NCI-H1092 (cell line): ENCODE measurements around the gene ABI2.
"Not testable (repeated sequence)": the region's sequence is repeated elsewhere in the genome, so short reads cannot be mapped to it uniquely, and the experiment has no call there.

Source experiments
- DNase-seq: peaks from one replicate; lab custom pipeline; 2025; lab: John Stamatoyannopoulos, UW

Gene ABI2

GRCh38 chr2:203359450-203359849 lies 31.3 kb downstream of the ABI2 start:
- DNase-seq: no peak

DNA sequence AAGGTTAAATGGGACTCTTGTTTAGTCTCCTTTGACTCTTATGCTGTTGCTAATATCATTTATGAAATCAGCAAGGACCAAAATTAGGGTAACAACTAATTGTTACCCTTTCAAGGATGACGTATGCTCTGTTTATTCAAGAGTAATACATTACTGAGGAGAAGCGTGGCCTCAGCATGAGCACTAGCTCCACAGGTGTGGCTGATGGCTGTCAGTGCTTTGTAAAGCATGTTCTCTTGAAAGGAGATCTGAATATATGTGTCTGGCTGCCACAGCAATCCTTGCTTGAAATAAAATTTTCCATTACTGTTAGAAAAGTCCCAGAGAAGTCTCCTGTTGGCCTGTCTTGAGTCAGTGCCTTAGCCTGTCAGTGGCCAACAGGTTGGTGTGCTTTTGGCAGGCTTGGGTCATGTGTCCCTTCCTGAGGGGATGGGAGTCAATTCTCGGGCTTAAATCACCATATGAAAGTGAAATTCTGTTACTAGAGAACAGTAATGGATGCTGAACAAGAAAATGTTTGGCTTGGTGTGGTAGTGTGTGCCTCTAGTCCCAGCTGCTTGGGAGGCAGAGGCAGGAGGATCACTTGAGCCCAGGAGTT lies 32.7 kb downstream of the ABI2 start:
- no peak for DNase-seq

DNA sequence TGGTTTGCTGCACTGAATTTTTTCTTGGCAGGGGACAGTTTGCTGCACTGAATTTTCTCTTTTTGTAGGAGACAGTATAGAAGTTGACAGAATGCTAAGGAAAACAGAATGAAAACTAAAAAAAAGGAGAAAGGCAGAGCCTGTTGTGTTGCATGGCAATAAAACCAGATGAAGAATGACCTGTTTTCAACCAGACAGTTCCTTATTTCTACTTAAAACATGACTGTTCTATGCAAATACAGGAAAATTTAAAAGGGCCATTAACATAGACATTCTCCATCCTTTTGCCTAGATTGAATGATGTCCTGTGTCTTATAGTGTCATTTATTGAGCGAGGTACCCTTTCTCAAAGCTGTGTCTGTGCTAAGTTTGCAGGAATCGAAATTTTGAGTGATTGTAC lies 33.3 kb downstream of the ABI2 start:
- DNase-seq: no peak

GRCh38 chr2:203361922-203362321 lies 33.7 kb downstream of the ABI2 start:
- DNase-seq: no peak

DNA sequence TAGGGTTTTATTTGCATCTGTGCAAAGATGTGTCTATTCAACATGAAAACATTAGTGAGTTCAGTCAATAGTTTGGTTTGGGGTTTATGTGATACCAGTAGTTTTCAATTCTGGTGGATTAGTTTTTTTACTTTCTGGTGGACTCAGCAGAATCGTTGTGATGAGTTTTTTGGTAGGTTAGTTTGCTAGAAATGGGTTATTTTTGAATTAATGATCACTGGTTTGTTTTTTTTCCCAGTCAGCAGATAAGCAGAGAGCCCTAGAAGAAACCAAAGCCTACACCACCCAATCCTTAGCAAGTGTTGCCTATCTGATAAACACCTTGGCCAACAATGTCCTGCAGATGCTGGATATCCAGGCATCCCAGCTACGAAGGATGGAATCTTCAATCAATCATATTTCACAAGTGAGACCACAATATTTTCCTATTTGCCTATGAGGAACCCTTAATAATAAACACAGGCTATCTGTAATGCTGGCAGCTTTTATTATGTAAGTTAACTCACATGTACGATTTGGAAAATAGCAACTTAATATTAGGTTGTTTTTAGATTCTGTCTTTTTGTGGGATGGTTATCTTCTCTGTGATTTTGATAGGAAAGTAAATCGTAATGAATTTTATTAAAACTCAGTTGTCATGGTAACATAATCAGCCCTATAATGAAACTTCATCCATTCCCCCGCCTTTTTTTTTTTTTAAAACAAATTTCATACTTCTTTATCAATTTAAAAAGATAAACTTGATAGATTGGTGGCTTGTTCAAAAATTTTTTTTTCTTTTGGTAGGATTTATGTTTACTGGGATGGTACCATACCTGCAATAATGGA lies 38.7 kb downstream of the ABI2 start:
- DNase-seq: no peak

DNA sequence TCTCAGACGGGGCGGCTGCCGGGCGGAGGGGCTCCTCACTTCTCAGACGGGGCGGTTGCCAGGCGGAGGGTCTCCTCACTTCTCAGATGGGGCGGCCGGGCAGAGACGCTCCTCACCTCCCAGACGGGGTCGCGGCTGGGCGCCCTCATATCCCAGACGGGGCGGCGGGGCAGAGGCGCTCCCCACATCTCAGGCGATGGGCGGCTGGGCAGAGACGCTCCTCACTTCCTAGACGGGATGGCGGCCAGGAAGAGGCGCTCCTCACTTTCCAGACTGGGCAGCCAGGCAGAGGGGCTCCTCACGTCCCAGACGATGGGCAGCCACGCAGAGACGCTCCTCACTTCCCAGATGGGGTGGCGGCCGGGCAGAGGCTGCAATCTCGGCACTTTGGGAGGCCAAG lies 44.5 kb downstream of the ABI2 start:
- DNase-seq: not testable (repeated sequence)

DNA sequence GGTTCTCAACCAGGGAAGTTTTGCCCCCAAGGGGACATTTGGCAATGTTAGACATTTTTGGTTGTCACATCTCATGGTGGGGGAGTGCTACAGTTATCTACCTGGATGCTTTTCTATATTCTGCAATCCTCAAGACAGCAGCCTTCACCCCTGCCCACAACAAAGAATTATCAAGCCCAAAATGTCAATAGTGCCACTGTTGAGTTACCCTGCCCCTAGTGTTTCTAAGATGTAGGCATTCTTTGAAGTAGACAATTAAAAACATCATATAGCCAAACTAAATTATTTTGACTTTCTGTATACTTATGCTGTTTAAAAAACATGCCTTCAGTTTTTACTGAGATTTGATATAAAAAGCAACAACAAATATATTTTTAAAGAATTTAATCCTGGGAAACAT lies 48.0 kb downstream of the ABI2 start:
- DNase-seq: no peak

- DNase-seq: no peak
These were observed 51.0 kb downstream of the ABI2 start for GRCh38 chr2:203379156-203379555.

- no peak for DNase-seq
These were observed 54.8 kb downstream of the ABI2 start for GRCh38 chr2:203383038-203383437.

DNA sequence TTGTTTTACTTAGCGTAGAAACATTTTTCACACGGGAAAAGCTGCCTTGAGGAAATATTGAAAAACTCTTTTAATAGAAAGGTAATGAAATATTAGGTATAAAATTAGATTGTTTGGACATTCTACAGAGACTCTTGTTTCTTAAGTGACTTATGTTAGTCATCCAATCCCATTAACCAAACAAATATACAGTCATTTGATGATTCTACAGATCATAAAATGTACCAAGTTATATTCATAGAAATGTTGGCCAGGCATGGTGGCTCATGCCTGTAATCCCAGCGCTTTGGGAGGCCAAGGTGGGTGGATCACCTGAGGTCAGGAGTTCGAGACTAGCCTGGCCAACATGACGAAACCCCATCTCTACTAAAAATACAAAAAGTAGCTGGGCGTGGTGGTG lies 60.0 kb downstream of the ABI2 start:
- not testable (repeated sequence) for DNase-seq

DNA sequence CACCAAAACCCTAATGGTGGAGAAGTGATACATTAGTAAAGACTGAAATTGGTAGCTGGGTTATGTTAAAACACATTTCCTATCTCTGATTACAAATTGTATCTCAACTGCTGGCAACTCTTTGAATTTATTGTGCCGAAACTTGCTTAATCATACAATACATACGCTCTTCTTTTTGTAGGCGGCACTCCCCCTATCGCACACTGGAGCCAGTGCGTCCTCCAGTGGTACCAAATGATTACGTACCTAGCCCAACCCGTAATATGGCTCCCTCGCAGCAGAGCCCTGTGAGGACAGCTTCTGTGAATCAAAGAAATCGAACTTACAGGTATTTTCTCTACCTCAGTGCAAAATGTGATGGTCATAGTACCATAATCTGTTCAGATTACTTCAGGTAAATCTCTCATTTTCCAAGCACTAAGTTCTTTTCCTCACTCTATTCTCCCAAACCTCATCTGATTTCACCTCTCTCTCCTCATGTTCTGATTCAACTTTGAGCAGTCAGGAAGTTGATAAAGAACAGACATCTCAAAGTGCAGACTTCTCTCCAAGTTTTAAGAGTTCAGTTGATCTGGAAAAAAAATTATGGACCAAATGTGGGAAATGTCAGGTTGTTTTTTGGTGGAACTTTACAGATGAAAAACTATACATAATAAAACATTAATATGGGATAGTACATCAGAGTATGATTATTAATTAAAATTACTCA lies 66.5 kb downstream of the ABI2 start:
- DNase-seq: no peak

DNA sequence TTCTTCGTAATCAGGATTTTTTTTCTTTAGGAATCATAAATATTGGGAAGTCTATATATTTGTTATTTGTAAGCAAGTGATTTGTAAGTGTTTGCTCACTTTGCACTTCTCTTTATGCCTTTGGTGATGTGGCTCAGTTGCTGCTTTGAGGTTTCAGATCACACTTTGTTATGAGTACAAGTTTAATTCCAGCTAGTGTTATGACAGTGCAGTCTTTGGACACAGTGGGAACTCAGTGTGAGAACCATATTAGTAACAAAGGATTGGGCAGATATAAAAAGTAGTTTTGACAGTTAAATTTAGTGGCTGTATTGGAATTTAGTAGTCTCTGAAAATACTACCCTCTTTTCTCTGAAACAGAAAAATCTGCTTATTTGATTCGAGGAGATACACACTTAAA lies 67.7 kb downstream of the ABI2 start:
- no peak for DNase-seq

GRCh38 chr2:203396667-203397066 lies 68.5 kb downstream of the ABI2 start:
- DNase-seq: no peak

DNA sequence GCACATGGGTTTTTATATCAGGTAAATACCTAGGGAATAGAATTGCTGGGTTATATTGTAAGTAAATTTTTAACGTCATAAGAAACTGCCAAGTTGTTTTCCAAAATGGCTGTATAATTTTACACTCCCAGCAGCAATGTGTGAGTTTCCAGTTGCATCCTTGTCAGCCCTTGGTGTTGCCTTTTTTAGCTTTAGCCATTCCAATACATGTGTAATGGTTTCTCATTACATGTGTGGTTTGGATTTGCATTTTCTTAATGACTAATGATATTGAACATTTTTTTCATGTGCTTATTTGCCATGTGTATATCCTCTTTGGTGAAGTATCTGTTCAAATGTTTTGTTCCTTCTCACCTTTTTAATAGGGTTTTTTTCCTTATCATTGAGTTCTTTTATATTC lies 70.8 kb downstream of the ABI2 start:
- DNase-seq: no peak

DNA sequence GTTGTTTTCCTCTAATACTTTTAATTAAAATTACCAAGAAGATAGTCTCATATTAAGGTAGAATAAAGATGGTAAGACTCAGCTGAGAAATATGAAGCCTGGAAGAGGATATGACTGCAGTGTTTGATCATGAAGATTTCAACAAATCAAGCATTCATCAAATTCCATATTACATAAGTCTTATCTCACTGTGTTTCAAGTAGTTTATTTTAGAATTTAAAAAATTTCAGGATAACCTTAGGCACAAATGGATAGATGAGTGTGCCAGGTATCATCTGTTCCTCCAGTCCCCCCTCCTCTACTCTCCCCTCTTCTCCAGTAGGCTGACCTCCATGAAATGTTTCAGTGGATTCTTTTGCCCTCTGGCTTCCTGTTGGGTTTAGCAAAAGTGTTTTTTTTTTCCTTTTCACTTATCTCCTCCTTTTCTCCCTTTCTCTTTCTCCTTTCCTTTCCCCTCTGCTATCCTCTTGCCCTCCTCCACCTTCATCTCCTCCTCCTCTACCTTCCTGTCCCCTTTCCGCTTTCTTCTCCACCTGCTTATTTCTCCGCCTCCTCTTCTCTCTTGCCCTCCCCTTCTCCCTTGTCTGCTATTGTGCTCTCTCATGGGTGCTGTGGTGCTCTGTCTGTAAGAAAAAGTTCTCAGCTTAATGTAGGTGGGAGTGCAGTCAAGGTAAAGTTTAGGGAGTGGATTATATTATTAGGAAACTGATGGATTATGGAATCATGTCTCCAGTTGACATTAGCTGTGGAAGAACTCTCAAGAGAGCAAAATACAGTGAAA lies 72.8 kb downstream of the ABI2 start:
- DNase-seq: no peak

DNA sequence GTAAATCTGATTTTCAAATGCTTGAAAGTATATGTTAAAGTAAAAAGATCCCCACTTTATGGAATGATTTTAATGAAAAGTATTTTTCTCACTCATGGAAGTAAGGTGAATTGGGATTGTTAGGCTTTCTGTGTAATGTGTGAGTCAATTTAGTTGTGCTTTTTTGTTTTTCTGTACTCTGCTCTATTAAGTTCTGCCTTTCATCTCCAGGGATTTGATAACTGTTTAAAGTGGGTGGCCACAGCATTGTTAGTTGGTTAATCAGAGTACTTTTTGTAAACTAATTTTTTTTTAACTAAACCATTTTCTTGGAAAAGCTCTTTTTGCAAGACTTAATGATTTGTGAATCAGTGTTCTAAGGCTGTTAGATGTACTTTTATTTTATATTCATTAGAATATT lies 76.8 kb downstream of the ABI2 start:
- no peak for DNase-seq

DNA sequence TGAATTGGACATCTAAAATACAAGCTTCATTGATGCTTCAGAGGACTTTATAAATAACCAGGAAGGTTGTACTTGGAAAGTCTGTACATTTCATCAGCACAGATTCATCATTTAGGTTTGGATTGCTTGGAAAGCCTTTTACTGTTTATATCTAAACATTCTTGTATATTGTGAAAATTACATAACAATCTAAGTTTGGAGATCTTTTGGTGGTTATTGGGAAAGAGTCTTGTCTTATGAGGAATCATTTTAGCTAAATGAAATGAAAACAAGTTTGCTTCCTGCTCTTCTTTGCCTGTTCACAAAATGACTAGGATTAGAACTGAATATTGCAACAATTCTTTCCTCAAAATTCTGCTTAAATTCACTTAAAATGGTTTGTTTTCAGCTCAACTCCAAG lies 79.3 kb downstream of the ABI2 start:
- DNase-seq: no peak

- no peak for DNase-seq
These were observed 84.5 kb downstream of the ABI2 start for GRCh38 chr2:203412546-203413331.

DNA sequence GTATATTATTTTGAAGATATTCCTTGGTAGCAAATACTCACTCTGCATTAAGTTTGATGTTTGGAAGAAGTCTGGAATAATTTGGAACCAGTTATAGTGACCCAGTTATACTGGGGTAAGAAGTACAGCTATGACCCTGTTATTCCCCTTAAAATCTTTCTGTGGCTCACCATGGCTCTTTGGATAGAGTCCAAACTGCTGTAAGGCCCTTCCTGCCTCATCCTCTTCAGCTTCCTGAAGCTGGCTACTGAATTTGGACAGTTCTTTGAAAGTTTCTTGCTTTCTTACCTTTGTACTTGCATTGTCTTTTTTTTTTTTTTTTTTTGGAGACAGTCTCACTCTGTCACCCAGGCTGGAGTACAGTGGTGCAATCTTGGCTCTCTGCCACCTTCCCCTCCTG lies 85.6 kb downstream of the ABI2 start:
- DNase-seq: no peak

DNA sequence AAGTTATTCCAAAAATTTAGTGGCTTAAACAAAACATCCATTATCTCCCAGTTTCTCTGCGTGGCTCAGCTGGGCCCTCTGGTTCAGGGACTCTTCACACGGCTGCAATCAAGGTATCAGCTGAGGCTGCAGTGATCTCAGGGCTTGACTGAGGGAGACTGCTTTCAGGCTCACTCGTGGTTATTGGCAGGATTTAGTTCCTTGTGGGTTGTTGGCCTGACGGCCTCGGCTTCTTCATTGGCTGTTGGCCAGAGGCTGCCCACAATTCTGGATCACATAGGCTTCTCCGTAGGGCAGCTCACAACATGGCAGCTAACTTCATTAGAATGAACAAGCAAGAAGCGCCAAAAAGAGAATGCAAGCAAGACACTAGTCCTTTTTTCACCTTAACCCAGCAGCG lies 90.1 kb downstream of the ABI2 start:
- no peak for DNase-seq

GRCh38 chr2:203427061-203427460 lies 98.9 kb downstream of the ABI2 start:
- no peak for DNase-seq

- DNase-seq: not testable (repeated sequence)
These were observed 101.4 kb downstream of the ABI2 start for GRCh38 chr2:203429643-203430042.
